NCI-H510A (cell line): ENCODE data around the gene HLA-DOA.

ENCODE experiments used
- DNase-seq: peaks from one replicate; lab custom pipeline; 2025; lab: John Stamatoyannopoulos, UW

Gene HLA-DOA

DNA sequence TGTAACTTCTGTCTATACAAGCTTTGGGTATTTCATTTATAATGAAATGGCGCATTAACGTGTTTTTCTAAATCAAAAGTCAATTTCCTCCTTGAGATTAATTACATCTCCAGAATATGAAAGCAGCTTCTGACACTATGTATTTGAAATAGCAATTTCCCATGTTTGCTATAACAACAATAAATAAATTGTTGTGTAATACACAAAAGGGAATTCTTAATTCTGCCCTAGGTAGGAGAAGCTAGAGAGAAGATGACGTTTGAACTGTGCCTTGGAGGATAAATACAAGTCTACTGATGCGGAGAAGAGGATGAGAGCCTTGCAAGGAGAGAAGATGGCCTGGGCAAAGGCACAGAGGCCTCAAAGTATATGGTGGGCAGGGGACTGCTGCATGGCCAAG, 7.6 kb upstream of the HLA-DOA start:
- no peak for DNase-seq

DNA sequence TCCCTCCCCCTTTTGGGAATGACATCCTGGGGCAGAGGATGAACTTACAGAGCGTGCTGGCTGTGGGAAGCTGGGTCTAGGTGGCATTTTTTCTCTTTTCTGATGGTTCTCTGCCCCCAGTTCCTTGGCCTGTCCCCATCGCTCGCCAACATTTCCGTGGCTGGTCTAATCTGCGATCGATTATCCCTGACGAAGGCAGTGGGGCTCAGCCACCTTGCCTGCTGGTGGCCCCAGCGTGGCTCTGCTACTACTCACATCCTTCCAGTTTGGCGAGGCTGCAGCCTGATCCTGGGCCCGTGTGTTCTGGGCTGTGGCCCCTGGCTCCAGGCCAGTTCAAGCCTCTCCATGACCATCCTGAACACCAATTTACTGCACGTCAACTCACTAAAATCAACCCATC, 6.4 kb upstream of the HLA-DOA start:
- DNase-seq, result no peak

DNA sequence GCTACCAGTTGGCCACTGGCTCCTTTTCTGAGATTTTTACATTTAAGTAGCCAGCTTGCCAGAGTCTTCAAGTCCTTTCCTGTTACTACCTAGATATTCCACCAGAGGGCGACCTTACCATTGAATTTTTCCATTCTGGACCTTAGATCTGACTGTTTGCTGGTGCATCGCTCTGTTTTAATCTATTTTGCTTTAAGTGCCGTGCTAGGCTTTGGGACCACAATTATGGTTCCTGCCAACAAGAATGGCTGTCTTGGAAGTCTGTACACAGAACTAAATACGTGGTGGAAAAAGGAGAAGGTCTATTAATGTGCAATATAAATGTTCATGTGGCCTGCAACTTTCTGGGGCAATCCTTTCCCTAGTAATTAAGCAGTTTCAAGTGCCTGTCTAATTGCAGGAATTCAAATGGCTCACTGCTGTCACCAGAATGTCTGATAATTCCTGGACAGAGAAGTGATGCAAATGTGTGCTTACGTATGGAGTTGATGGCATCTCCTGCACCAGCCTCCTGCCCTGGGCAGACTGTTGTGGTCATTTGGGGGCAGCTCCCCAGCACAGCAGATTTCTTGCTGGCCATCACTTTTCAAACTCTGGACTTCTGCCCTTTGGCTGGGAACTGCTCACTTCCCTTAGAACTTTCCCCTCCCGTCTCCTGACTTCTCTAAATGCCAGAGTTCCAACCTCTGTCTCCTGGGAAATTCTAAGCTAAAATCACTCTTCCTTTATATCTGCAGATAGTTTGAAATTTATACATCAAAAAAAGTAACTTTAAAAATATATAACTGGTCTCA, 5.6 kb upstream of the HLA-DOA start:
- peak; percentile 34 for DNase-seq

DNA sequence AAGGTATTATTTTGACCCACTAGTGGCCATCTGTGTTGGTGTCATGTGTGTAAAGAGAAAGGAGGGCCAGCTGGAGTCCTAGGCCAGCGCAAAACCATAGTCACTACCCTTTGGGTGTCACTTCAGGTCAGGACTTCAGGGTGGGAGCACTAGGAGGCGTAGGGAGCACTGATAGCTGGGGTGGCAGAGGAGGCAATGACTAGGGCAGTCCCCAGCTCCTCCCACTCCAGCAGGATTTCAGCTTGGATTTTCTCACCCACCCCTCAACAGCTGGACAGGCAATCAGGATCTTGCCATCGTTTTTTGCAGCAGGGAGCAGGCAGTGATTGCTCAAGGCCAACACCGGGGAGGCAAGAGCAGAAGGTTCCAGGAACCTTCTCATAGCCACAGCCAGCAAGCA, 4.2 kb upstream of the HLA-DOA start:
- no peak for DNase-seq

DNA sequence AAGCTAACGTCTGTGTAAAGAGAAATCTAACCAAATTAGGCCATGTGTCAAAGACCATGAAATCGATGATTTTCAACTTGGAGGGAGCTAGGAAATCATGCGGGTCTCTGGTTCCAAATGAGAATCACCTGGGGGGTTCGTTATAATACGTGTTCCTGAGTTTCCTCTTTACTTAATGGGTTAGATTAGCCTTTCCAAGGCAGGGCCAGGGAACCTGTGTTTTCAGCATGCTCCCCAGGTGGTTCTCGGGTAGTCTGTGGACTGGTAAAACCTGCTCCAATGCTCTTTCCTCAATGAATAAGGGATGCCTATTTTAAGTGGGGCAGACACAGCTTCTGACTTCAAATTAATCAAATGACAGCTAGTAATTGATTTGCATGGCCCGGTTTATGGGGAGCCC, 965 bp upstream of the HLA-DOA start:
- DNase-seq, result no peak

DNA sequence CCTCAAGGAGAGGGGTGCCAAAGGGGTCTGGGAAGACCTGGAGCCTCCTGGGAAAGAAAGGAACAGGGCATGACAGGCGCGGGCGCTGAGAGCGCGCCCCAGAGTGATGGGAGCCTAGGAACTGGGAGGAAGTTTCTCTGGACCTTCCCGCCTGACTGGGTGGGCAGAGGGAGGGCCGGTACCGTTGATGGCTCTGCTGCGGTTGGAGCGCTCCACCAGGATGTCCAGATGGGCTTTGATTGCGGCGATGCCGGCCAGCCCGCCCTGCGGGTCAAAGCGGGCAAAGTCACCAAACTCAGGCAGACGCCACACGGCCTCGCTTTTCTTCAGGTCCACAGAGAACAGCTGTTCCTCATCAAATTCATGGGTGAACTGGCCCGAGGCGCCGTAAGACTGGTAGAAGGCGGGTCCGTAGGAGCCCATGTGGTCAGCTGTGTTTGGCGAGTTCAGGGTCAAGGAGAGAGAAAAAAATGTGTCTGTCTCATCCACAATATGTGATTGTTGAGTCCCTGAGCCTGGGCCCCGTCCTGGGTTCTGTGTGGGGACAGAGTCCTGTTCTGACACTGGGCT, 1.5 kb downstream of the HLA-DOA start:
- DNase-seq, result no peak

DNA sequence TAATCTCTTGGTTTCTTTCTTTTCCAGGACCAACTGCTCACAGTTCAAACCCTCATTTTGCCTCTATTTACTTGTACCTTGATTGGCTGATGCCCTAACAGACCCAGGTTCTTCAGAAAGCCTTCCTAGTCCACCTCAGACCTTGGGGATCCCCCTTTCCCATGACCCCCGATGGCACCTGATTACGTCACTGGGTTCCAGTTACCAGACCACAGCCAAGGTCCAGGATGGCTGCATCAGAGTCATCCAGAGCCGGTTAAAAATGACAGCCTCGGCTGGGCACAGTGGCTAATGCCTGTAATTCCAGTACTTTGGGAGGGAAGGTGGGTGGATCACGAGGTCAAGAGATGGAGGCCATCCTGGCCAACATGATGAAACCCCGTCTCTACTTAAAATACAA, 4.5 kb downstream of the HLA-DOA start:
- no peak for DNase-seq

DNA sequence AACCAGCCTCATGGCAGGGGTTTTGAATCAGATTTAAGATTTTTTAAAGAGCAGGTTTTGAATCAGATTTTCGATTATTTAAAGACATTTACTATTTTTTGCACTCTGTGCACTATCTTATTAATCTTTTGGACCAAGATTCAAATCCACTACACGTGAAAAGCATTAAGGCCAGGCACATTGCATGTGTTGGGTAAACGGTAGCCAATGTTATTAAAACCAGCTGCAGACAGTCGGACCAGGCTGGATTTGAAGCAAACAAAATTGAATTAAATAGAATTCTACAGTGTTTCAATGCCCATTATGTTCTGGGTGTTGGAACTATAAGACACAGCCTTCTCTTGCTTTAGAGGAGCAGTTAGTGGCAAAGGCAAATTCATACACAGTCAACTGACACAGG, 7.7 kb downstream of the HLA-DOA start:
- no peak for DNase-seq

DNA sequence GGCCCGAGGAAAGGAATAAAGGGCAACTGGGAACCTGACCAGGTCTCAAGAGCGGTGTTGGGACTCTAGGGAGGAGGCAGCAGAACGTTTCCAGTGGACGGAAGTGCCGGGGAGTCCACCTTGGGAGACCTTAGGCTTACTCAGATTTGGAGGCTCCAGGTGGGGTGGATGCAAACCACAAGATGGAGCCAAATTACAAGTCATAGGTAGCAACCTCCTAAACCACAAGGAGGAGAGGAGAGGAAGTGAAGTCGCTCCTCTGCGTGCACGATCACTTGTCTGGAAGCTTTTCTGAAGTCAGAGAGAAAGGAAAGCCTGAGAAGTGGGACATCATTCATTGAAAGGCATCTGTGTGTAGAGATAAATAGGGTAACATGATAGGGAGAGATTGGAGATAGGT, 9.3 kb downstream of the HLA-DOA start:
- DNase-seq, result no peak

DNA sequence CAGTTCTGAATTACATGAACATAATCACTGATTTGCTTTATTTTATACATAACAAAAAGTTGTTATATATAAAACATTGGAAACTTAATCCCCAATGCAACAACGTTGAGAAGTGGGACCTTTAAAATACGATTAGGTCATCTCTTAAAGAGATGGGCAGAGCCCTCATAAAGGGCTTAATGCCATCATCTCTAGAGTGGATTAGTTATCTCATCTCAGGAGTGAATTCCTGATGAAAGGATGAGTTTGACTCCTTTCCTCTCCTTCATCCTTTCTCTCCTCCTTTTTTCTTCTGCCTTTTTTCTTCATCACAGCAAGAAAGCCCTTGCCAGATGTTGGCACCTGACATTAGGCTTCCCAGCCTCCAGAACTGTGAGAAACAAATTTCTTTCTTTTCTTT, 13.9 kb downstream of the HLA-DOA start:
- no peak for DNase-seq

DNA sequence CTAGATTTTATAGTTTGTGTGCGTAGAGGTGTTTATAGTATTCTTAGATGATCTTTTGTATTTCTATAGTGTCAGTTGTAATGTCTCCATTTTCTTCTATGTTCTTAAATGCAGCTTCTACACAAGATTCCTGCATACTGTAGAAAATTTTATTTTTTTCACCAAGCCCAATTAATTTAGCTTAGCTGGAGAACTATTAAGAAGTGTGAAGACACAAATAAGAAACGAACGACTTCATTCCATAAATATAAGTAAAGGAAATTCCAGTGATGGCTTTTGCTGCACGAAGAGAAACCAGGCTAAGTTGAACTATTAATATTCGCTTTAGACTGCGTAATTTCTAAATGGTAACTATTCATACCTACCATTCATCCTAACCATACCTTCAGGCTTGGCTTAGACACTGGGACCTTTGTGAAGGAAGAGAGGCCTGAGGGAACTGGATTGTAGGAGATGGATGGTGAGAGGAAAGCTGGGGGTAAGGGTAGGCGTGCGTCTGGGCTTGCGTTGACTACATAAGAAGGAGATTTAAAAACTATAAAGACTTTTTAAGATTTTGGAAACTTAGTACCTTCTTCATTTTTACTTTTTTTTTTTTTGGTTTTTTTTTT, 15.9 kb downstream of the HLA-DOA start:
- no peak for DNase-seq

DNA sequence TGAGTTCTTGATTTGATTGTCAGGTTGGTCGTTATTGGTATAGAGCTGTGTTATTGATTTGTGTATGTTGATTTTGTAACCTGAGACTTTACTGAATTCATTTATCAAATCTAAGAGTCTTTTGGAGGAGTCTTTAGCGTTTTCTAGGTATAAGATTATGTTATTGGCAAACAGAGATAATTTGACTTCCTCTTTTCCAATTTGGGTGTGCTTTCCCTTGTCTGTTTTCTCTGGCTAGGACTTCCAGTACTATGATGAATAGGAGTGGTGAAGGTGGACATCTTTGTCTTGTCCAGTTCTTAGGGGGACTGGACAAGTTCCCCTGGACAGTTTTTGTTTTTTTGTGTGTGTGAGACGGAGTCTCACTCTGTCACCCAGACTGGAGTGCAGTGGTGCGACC, 17.4 kb downstream of the HLA-DOA start:
- DNase-seq, result no peak

DNA sequence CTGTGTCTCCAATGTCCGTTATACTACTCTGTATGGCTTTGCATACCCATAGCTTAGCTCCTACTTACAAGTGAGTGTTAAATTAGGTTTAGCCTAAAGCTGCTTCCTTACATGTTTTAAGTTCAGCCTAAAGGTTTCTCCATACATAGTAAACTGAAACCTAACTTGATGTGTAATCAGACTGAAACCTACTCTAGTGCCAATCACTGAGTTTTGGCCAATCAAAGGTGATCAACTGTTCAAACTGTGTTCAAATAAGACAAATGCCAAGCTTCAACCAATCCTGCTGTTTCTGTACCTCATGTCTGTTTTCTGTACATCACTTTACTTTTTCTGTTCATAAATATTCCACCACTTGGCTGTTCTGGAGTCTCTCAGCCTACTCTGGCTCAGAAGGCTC, 20.0 kb downstream of the HLA-DOA start:
- DNase-seq, result no peak

DNA sequence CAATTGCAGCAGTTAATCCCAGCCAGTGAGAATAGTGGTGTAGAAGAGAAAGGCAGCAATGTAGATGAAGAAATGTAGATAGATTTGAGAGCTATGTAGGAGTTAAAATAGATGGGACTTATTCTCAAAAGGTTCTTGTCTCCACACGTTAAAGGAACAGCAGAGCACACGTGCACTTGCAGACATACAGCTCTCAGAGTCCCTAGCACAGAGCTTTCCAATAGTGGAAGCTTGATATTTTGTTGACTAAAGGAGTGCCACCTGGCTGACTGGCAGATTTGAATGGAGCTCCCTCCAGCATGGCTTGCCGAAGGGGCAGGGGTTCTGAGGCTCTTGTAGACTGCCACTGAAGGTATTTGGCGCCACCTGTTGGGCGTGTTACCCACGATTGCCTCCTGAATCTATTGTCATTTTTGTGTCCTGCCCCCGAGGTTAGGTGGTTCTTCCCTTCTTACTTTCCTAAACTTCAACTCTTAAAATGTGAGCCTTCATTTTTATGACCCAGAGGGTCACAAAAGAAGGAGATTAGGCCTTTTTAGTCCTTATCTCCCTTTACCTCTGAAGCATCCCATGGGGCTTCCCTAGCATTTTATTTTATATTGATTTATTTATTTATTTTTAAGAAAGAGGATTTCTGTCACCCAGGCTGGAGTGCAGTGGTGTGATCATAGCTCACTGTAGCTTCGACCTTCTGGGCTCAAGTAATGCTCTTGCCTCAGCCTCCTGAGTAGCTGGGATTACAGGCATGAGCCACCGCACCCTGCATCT, 24.6 kb downstream of the HLA-DOA start:
- DNase-seq, result peak; percentile 90

DNA sequence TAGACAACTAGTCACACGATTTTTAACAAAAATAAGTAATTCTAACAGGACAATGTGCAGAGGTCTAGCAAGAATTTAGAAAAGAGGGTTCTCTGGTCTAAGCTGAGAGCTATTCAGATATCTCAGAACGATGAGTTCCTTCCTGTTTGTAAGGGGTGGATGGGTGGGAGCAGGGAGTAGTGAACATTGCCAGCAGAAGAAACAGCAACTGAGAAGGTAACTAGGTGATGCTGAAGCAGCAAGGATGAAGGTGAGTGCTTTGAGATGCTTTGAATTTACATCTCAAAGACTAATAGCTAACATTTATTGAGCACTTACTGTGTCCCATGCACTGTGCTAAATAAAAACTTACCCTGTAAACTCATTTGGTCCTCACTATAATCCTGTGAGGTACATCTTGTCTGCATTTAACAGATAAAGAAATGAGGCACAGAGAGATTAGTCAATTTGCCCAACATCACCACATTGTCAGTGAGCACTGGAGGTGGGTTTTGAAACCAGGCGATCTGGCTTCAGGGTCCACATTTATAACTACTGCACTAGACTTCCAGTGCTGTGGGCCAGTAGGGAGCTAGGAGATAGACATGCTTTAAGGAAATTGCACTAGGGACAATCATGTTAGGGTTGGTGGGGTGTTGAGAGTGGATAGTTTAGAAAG, 25.3 kb downstream of the HLA-DOA start:
- DNase-seq, result no peak

DNA sequence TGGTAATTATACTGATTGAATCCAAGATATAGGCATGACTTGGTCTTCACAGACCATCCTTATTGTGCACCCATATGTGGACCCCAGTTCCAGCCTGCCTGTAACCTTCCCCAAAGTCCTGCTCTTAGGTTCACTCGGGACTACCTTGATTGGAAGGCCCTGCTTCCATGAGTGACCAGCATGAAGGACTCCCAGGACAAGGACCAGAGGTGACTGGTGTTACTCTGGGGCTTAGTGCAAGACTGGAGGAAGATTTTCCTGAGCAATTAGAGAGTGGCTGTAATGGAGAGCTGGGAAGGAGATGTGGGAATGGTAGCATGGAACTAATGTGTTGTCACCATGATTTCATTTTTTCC, 25.9 kb downstream of the HLA-DOA start:
- DNase-seq, result no peak

DNA sequence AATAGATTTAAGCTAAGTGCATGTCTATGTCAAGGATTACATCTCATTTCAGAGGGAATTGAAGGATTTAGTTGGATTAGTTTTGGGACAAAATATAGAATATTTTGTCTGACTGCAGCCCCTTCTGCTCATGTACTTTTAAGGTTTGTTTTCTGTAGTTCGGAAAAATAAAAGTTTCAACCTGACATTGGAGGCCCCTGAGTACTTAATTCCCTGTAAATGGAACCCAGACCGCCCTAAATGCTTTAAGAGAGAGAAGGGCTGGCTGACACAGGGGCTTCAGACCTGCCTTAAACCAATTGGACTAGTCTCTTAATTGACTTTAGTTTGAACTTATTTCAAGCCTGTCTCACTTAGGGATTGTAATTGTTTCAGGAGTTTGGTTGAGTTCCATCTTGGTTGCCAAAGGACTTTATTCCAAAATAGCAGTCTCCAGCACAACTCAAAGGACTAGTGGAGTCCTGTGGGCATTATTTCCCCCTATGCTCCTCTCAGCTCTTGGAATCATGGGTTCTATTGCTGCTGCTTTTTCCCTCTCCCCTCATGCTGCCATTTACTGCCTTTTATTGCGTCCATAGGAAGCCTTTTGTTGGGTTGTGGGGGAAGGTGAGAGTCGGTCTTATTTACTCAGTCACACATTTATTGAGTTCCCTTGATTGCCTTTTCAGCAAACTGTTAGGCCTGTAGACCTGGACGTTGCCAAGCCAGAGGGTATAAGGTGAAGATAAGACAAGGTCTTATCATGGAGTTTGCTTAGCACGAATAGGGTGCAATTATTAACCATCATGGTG, 26.5 kb downstream of the HLA-DOA start:
- no peak for DNase-seq

DNA sequence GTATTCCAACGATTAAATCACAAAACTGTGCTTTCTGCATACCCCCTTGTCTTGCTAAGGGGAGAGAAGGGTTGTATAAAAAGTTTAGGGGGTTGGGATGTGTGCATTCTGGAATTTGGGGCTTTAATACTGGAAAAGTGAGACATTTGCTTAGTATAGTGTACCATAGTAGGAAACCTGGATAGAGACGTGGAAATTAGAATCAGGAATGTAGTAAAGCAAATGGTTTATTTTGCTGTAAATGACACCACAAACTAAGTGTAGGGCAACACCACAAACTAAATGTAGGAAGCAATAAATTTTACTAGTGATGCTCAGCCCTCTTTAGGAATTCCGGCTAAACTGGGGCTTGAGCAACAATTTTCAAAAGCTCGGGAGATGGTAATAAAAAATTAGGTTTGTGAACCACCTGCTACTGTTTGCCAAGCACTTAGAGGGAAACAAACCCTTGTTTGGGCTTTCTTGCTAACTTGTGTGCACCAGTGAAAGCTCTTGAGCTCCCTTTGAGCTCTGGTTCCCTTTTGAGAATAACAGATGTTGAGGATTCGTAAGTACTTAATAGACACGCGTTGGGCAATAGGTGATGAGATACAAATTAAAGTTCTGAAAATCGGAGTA, 27.2 kb downstream of the HLA-DOA start:
- peak; percentile 74 for DNase-seq

DNA sequence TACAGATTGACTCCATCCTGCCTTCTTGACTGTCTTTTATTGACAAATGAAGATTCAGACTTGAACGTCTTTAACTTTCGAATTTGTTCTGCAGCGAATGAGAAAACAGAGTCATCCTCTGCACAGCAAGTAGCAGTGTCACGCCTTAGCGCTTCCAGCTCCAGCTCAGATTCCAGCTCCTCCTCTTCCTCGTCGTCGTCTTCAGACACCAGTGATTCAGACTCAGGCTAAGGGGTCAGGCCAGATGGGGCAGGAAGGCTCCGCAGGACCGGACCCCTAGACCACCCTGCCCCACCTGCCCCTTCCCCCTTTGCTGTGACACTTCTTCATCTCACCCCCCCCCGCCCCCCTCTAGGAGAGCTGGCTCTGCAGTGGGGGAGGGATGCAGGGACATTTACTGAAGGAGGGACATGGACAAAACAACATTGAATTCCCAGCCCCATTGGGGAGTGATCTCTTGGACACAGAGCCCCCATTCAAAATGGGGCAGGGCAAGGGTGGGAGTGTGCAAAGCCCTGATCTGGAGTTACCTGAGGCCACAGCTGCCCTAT, 28.8 kb downstream of the HLA-DOA start:
- DNase-seq, result no peak

DNA sequence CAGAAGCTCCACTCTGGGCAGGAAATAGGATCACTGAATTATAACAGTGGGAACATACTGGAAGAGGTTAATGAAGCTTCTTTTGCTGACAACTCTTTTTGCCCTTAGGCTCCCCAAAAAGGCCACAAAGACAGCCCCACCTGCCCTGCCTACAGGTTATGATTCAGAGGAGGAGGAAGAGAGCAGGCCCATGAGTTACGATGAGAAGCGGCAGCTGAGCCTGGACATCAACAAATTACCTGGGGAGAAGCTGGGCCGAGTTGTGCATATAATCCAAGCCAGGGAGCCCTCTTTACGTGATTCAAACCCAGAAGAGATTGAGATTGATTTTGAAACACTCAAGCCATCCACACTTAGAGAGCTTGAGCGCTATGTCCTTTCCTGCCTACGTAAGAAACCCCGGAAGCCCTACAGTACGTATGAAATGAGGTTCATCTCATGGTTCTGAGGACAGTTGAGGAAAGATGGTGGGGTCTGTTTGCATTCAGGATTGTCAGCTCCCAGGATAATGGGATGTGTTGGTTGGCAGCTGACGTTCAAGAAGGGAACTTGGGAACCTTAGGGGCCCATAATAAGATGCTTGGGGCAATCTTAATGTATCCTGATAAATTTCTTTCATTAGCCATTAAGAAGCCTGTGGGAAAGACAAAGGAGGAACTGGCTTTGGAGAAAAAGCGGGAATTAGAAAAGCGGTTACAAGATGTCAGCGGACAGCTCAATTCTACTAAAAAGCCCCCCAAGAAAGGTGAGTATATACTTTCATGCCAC, 29.5 kb downstream of the HLA-DOA start:
- no peak for DNase-seq
